GM21447 (cell line): ENCODE measurements around the gene CTRL.
"Not testable (repeated sequence)": the region's sequence is repeated elsewhere in the genome, so short reads cannot be mapped to it uniquely, and the experiment has no call there.

Source experiments
- ATAC-seq: cut with Tn5 transposase; IDR thresholded peaks from one replicate; pipeline ENCODE4 v1.9.1; 2021; ENCODE audit not compliant: unreplicated experiment

The CTRL gene

DNA sequence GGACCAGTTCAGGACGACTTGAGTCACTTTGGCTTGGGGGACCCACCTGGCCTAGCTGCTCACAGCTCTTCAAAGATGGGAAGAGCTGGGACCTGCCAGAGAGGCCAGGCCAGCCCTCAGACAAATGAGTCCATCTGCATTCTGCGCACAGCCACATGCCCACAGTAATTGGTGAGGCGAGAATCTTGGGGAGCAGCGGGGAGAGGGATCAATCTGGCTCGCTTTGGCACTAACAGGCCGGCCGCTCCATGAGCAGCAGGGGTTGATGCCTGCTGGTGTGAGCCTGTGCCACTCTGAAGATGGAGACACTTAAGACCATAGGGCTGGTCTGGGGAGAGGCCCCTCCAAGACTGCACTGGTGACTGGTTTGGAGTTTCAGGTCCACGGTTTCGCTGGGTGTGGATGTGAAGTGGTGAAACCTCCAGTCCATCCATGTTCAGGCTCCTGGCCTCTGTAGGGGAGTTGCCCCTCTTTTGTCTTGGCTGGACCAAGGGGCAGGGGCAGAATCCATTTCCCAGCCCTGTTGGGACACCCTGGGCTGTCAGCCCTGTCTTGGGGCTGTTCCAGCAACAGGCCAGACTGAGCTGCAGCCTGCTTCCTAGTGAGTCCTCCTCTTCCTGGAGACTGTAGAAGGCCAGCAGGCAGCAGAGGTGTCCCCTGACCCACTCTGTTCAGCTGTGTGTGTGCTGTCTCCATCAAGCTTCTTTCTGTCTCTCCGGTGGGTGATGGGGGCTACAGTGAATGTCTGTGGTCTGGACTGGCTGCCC, 7.3 kb downstream of the CTRL start:
- no peak for ATAC-seq

DNA sequence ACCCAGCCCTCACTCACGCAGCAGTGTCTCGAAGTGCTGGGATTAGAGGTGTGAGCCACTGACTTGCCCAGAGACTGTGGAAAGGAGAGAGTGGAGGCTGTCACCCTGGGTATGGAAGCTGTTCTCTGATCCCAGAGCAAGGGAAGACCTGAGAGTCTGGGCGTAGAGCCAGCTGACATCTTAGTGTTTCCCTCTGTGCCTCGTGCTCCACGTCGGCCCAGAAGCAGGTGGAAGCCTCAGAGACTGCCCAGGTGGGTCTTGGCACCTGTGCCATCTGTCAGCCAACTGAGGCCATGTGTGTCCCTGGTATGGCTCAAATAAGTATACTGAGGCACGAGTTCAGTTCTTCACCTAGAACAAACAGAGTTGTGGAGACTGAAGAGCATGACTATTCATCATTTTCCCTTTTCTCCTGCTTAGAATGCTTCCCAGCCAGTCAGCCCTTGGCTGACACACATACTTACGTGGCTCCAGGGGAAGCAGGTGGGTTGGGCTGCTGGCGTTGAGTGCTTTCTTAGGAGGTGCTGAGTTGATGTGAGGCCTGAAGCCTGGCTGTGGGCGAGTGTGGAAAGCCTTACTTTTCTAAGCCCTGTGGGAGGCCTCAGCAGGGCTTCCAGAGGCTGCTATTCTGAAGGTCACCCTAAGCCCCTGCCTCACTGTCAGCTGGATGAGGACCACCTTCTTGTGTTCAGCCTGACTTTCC, 8.1 kb downstream of the CTRL start:
- no peak for ATAC-seq

DNA sequence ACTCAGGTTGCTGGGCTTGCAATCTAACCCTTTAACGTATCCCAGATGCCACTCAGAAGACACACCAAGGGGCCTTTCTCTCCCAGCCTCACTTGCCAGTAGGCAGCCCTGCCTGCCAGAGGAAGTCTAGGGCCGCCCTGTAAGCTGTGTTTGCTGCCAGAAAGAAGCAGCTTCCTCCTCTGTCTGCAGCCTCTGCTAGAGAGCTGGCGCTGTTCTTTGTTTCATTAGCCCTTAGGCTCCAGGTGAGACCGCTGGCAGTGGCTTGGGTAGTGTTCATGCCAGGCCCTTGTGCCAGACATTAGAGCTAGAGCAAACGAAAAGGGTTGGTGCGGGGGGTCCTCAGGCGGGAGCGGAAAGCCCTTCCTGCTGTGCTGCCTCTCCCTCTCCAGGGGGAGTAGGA, 8.9 kb downstream of the CTRL start:
- no peak for ATAC-seq

DNA sequence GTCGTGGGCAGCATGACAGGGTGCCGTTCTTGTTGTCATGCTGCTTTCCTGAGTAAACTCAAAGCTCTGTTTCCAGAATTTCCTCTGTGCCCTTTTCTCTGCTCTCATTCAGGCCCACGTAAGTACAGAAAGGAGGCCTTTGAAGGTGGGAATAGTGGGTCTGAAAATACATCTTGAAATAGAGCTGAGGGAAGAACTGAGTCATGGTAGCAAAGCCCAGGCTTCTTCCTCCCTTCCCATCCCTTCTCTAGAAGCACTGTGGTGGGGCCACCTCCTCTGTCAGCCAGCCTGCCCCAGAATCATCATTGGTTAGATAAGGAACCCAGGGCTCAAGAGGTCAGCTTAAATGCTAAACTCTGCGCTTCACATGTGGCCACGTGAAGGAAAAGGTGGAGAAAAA, 9.4 kb downstream of the CTRL start:
- no peak for ATAC-seq

DNA sequence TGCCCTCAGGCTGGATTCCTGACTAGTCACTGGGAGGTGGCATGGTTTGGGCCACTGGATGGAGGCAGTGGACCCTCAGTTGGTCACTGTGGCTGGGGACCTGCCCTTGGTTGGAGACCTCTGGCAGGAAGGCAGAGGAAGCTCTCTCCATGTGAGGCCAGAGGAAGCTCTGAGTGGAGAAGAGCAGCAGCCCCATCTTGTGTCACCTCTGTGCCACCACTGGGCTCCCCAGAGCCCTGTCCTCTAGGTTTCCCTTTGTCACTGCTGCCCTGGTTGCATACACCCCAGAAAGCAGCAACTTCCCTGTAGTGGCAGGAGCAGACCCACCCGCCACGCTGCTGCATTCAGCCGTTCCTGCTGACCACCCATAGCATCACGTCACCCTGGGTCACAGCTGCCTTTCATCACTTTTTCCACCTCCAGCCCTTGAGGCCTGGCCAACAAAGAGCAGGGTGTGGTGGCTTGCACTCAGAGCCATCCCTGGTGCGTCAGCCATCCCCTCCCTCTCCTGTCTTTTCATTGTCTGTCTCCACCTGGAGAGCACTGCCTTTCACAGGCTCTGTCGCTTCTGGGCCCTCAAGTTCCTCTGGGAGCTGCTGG, 11.9 kb downstream of the CTRL start:
- ATAC-seq = no peak

DNA sequence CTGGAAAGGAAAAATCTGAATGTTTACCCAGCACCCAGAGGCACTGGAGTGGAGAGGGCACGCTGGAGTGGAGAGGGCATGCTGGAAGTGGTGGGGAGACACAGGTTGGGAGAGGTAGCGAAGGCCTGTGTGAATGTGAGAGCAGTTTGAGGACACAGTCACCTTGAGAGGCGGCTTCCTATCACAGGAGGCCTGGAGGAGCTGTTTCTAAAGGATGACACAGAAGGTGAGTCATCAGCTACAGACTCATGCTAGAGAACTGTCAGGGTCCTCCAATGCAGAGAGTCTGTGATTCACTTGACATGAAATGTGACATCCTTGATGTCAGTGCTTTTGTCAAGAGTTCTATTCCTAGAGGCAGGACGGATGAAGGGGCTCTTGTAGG, 13.8 kb downstream of the CTRL start:
- ATAC-seq = no peak

DNA sequence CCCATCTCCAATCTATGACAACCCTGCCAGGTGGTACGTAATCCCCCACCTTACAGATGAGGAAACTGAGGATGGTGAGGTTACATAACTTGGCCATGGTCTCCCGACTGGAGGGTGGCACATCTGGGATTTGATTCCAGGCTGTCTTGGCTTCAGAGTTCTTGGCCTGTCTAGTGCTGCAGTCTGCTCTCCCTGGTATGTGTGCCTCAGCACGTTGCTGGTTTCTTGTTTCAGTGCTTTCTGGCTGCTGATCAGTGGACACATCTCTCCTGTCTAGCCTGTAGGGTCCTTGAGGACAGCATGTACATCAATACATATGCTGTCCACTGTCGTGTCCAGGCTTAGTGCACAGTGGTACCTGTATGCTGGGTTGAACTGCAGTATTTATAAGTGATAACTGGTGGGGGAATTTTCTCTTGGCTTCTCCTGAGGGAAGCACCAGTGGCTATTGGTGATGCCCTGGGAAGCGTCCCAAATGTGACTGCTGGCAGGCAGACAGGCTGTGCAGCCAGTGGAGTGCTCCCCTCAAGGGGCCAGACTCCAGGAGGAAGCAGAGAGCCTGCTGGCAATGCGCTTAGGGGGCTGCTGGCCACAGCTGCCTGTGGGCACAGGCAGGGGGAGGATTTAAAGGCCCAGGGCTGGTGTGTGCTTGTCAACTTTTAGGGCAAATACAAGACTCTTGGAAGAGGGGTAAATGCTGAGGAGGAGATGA, 14.4 kb downstream of the CTRL start:
- ATAC-seq = no peak

DNA sequence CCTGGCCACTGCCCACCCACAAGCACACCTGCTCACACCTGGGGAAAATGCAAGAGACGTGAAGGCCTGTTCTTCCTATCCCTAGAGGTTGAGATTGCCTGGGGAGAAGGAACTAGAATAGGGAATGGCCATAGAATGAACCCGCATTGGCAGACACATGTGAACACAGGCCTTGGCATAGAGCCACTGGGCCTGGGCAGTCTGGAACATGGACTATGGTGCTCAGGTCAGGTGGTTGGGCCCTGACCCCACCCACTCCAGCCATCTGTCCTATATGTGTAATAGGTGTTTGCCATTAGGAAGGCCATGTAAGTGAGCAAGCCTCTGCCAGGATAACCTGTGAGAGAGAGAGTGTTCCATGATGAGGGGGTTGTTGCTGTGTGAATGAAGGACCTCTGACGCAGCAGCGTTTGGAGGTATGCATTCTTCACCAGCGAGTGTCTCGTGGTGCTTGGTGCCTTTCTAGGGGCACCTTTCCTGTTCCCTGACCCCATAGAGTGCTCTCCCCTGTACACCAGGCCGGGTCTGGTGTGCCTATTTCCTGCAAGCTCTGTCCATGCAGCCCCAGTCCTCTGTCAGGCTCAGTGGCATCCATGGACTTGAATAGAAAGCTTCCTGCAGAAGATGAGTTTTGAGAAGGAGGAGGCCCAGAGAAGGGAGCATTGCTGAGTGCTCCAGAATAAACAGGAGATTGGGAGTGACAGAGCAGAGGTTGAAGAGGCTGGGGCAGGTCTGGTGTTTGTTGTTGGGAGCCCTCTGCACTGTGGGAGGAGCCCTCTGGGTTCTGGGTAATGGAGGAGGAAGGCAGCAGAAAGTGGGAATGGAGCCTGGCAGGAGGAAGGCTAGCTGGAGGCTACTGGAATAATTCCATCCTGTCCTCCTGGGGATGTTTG, 15.6 kb downstream of the CTRL start:
- no peak for ATAC-seq

DNA sequence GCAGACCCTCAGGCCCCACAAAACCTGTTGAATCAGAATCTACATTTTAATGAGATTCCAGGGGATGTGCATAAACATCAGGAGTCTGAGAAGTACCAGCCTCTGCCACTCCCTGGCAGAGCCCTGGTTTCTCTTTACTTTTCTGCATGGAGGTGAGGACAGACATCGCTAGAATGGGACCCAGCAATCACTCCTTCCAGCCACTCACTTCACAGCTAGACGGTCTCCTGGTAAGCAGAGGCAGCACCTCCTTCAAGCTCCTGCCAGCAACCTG, 16.2 kb downstream of the CTRL start:
- ATAC-seq = not testable (repeated sequence)

DNA sequence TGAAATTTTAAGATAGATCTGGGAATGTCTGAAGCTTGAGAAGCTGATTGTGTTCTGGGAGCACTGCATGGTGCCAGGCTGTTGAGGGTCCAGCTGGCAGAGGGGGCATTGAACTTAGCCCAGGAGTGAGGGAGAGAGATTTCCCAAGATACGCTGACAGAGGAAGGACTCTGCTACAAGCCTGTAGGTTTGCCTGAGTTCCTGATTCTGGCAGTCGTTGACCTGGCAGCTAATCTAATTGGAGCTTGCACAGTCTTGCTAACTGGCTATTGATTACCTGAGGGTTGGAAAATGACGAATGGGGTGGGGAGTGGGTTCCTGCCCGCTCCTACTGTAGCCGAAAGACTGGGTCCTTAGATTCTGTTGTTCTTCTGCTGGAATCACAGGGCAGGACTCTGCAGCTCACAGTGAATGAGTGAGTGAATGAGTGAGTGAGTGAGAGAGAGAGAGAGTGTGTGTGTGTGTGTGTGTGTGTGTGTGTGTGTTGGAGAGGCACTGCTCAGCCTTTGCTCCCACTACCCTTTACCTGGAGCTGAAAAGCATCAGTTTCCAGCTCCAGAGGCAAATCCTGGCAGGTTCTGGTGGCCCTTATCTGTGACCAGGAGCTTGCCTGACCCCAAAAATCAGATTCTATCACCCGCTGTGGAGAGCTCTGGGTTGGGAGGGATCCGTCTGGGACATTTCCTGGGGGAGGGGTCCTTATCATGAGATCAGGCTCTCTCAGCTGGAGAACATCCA, 16.7 kb downstream of the CTRL start:
- no peak for ATAC-seq

DNA sequence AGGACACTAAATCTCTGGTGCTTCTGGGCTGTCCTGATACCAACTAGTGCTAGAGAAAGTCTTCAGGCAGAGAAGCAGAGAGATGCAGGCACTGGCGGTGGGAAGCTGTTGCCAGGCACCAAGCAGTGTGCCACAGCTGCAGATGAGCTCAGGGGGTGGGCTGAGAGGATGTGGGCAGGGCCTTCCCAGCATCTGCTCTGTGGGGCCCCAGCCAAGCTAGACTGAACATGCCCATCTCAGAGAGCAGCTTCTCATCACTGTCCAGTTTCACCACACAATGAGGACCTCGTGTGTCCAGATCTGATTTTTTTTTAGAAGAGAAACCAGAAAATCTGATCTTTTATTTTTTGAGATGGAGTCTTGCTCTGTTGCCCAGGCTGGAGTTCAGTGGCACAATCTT, 21.5 kb downstream of the CTRL start:
- no peak for ATAC-seq

DNA sequence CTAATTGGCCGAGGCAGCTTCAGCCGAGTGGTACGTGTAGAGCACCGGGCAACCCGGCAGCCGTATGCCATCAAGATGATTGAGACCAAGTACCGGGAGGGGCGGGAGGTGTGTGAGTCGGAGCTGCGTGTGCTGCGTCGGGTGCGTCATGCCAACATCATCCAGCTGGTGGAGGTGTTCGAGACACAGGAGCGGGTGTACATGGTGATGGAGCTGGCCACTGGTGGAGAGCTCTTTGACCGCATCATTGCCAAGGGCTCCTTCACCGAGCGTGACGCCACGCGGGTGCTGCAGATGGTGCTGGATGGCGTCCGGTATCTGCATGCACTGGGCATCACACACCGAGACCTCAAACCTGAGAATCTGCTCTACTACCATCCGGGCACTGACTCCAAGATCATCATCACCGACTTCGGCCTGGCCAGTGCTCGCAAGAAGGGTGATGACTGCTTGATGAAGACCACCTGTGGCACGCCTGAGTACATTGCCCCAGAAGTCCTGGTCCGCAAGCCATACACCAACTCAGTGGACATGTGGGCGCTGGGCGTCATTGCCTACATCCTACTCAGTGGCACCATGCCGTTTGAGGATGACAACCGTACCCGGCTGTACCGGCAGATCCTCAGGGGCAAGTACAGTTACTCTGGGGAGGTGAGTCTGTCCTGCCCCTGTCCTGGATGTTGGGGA, 22.5 kb downstream of the CTRL start:
- ATAC-seq = no peak

DNA sequence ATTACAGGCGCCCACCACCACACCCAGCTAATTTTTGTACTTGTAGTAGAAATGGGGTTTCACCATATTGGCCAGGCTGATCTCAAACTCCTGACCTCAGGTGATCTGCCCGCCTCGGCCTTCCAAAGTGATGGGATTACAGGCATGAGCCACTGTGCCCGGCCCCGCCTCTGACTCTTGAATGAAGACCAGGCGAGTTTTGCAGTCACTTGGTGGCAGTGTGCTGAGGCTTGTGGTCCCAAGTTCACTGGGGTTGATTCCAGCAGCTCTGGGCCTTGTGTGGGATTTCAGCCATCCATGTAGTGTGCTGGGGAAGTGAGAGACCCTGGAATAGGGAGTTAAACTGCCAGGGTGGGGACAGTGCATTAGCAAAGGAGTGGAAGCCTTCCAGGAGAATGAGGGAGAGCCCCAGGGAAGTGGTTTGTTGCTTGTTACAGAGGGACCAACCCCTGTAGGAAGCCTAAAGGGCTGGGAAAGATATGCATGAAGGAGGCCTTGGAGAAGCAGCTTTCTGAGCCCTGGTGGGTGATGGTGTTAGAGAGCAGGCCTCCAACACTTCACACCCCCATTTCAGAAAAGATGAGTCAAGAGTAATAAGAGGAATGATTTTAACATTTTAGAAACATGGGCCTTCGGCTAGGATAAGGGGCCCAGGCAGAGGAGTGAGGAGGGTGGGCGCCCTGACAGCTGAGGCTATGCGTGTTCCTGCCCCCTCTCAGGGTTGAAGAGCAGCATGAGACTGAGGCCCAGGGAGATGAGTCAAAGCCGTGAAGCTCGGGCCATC, 24.1 kb downstream of the CTRL start:
- no peak for ATAC-seq

DNA sequence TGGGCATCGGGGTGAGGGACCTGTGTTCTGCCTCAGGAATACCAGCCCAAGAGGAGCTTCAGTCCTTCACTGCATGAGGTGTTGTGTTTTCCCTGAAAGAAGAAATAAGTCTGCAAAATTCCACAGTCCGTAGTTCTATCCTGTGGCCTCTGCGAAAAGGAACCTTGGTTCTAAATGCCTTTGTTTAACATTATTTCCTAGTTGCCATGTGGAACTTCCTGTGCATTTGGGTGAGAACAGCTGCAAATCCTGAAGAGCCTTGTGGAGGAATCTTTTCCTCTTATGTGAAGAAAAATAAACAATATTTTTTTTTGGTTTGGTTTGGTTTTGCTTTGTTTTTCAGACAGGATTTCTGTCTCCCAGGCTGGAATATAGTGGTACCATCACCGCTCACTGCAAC, 28.8 kb downstream of the CTRL start:
- ATAC-seq = no peak

DNA sequence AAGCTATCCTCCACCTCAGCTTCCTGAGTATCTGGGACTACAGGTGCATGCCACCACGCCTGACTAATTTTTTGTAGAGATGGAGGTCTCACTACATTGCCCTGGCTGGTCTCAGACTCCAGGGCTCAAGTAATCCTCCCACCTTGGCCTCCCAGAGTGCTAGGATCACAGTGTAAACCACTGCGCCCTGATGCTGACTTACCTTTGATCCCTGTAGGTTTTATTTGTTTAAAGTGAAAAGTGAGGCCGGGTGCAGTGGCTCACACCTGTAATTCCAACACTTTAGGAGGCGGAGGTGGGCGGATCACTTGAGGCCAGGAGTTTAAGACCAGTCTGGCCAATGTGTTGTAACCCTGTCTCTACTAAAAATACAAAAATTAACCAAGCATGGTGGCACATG, 29.9 kb downstream of the CTRL start:
- no peak for ATAC-seq

DNA sequence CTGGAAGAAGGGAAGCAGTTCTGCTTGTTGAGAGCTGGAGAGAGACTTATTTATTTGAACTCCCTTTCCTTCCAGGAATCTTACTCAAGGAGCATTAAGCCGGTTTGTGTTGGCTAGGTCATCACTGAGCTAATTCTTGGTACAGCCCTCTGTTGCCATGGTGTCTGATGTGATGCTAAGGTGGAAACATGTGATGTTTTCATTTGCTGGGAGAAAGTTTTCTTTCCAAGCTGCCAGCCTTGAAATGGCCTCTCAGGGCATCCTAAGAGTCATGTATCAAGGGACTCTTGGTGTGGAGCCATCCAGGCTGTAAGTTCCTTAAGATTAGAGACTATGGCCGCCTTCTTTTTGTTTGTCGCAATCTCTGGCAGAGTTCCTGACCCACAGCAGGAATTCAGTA, 34.4 kb downstream of the CTRL start:
- no peak for ATAC-seq

DNA sequence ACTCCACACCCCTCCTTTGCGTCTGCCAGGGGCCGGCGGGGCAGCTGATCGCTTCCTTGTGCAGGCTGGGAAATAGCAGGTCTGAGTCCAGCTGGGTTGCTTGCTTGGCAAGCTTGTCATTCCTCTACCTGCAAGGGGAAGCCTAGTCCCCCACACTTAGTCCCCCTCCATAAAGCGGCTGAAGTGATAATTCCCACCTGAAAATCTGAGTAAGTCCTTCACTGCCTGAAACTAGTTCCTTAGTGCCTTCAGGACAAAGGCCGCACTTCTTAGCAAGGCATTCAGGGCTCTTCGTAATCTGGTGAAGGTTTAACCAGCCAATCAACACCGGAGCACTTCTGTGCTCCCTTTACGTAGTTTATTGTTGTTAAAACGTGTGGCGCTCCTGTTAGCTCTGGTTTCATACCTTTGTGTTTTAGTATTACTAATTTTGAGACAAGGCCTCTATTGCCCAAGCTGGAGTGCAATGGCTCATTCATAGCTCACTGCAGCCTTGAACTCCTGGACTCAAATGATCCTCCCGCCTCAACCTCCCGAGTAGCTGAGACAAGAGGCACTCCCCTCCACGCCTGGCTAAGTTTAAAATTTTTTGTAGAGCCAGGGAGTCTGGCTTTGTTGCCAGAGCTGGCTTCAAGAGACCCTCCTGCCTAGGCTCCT, 37.8 kb downstream of the CTRL start:
- ATAC-seq = no peak
